Gastrocnemius medialis (tissue), 4 donors: ENCODE data around the gene AKAP6.

ENCODE experiments used
- CTCF ChIP-seq, 5 experiments: fragments of 450-650 bp in 3 of 5; fragments of 200-600 bp in 2 of 5; sonication (generic) in 2 of 5; IDR thresholded peaks in 4 of 5; conservative IDR thresholded peaks in 1 of 5; 1 replicate in 4 of 5; 2 replicates in 1 of 5; pipeline ENCODE4 v1.5.1; 2016 to 2019; ENCODE audit warnings: antibody characterized with exemption in 5 of 5, mild to moderate bottlenecking in 3 of 5, moderate library complexity in 3 of 5
- POLR2A ChIP-seq, 2 donors: fragments of 450-650 bp; IDR thresholded peaks; one replicate each; pipeline ENCODE4 v1.6.1; 2017; ENCODE audit warnings: antibody characterized with exemption in 2 of 2, mild to moderate bottlenecking in 2 of 2, moderate library complexity in 2 of 2

GRCh38 chr14:32381869-32382268 lies 52.8 kb downstream of the AKAP6 start:
- TF ChIP-seq POLR2A (IDR thresholded peaks at IDR 0.05), result no peak
- TF ChIP-seq CTCF (IDR thresholded peaks at IDR 0.05 in 4 of 5, conservative IDR thresholded peaks at IDR 0.05 in 1 of 5), result no peak
